Neural progenitor cell (in vitro differentiated cells): ENCODE data around the gene LPAR2. TPM values are rescaled to one million over a fixed set of nuclear protein-coding genes. Genes with fewer than 3 reads are reported as not detected.

Source experiments
- DNase-seq: peaks from one replicate; pipeline ENCODE4 v3.0.0-alpha.2; 2016; ENCODE audit warnings: low spot score
- H2AFZ ChIP-seq: fragments of 200-600 bp; sonication (generic); replicated peaks from 2 replicates; pipeline ENCODE4 v1.6.1; 2016; ENCODE audit warnings: antibody characterized with exemption
- H3F3A ChIP-seq: fragments of 200-600 bp; sonication (generic); 2 replicates; pipeline ENCODE4 v1.6.1; 2016; ENCODE audit warnings: antibody characterized with exemption, low read depth
- H3K27ac ChIP-seq: fragments of 200-600 bp; sonication (generic); 2 replicates; pipeline ENCODE4 v1.5.1; 2016; ENCODE audit warnings: mild to moderate bottlenecking
- H3K27me3 ChIP-seq: fragments of 200-600 bp; sonication (generic); 2 replicates; pipeline ENCODE4 v1.6.1; 2016; ENCODE audit warnings: mild to moderate bottlenecking, moderate library complexity
- H3K36me3 ChIP-seq: fragments of 200-600 bp; sonication (generic); 2 replicates; pipeline ENCODE4 v1.5.1; 2016
- H3K4me1 ChIP-seq: fragments of 200-600 bp; sonication (generic); 2 replicates; pipeline ENCODE4 v1.6.1; 2016; ENCODE audit warnings: mixed run types
- H3K4me2 ChIP-seq: fragments of 200-600 bp; sonication (generic); 2 replicates; pipeline ENCODE4 v1.6.1; 2016
- H3K4me3 ChIP-seq: fragments of 200-600 bp; sonication (generic); 2 replicates; pipeline ENCODE4 v1.5.1; 2016
- H3K79me2 ChIP-seq: fragments of 200-600 bp; sonication (generic); 2 replicates; pipeline ENCODE4 v1.6.1; 2016; ENCODE audit warnings: low read depth
- H3K9ac ChIP-seq: fragments of 200-600 bp; sonication (generic); 2 replicates; pipeline ENCODE4 v1.6.1; 2016
- H3K9me3 ChIP-seq: fragments of 200-600 bp; sonication (generic); 2 replicates; pipeline ENCODE4 v1.5.1; 2016; ENCODE audit warnings: low read depth
- H4K20me1 ChIP-seq: fragments of 200-600 bp; sonication (generic); 2 replicates; pipeline ENCODE4 v1.6.1; 2016; ENCODE audit warnings: low read depth
- H3K27ac Mint-ChIP-seq: 3 replicates; pipeline ENCODE4 v1.8.0; 2021; ENCODE audit warnings: mixed read lengths
- H3K27me3 Mint-ChIP-seq: 2 replicates; pipeline ENCODE4 v1.8.0; 2022; ENCODE audit warnings: low read depth, mild to moderate bottlenecking, inconsistent platforms, moderate library complexity, mixed read lengths; ENCODE audit not compliant: insufficient read depth
- H3K36me3 Mint-ChIP-seq: 3 replicates; pipeline ENCODE4 v1.8.0; 2021; ENCODE audit warnings: mixed read lengths
- H3K4me1 Mint-ChIP-seq: 3 replicates; pipeline ENCODE4 v1.8.0; 2021; ENCODE audit warnings: mixed read lengths
- H3K4me3 Mint-ChIP-seq: 3 replicates; pipeline ENCODE4 v1.8.0; 2021; ENCODE audit warnings: mild to moderate bottlenecking, moderate library complexity, mixed read lengths
- H3K9me3 Mint-ChIP-seq: 3 replicates; pipeline ENCODE4 v1.8.0; 2020; ENCODE audit warnings: mixed read lengths
- EZH2 ChIP-seq: fragments of 200-600 bp; sonication (generic); IDR thresholded peaks from 2 replicates; pipeline ENCODE4 v1.6.1; 2017; ENCODE audit warnings: antibody characterized with exemption, mild to moderate bottlenecking, moderate library complexity
- EZH2phosphoT487 ChIP-seq: fragments of 200-600 bp; sonication (generic); IDR thresholded peaks from 2 replicates; pipeline ENCODE4 v1.6.1; 2017; ENCODE audit warnings: antibody characterized with exemption
- total RNA-seq: library from RNA; depleted of rRNA; stranded (reverse); fragments of >200 nt; gene quantifications from 2 replicates; pipeline ENCODE4 v1.2.3, GENCODE V29; 2015; ENCODE audit warnings: low replicate concordance
- TF ChIP-seq, protein P1 (sequence below): fragments of 200-600 bp; sonication (generic); IDR thresholded peaks from 2 replicates; pipeline ENCODE4 v1.5.1; 2017; ENCODE audit warnings: antibody characterized with exemption, mild to moderate bottlenecking

LPAR2 gene
- total RNA-seq, 1 donor from 2014 or later, result 21.2 TPM

DNA sequence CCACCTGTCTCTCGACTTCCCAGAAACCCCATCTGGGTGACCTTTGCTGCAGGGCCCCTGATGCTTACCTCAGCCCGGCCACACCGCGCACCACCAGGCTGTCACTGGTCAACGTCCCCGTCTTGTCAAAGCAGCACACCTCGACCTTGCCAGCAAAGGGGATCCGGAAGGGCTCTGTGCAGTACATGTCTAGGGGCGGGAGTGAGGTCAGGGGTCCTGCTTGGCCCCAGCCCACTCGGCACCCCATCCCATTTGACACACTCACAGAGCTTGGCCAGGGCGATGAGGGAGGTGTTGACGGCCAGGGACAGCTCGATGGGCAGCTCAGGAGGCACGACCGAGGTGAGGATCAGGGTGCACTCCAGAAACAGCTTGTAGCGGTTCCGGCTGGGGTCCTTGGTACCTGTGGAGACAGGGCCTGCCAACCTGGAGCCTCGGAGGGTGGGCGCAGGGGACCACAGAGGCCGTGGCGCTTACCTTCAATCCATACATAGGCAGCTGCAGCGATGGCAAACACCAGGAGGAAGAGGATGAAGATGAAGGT lies 27.1 kb upstream of the LPAR2 start:
- Histone ChIP-seq H3K27ac (no peak overlapping the region), H3K79me2 (peaks cover 8% of the 10 kb centered on the region), H3K36me3 (no peaks in the 10 kb centered on the region), H2AFZ (no peak overlapping the region), H3K9me3 (no peaks in the 10 kb centered on the region), H3F3A (no peaks in the 10 kb centered on the region), H4K20me1 (peaks cover 2% of the 10 kb centered on the region), H3K4me1 (no peaks in the 10 kb centered on the region), H3K4me3 (no peak overlapping the region), H3K27me3 (no peaks in the 10 kb centered on the region), H3K4me2 (no peak overlapping the region), H3K9ac (no peak overlapping the region)
- no peak overlapping the region for H3K4me3 Mint-ChIP-seq
- H3K27me3 Mint-ChIP-seq, result peaks cover 4% of the 10 kb centered on the region
- H3K27ac Mint-ChIP-seq, result no peak overlapping the region
- no peak for DNase-seq
- TF ChIP-seq EZH2phosphoT487, result no peak
- H3K36me3 Mint-ChIP-seq, result peaks cover 28% of the 10 kb centered on the region
- H3K4me1 Mint-ChIP-seq, result no peaks in the 10 kb centered on the region
- no peaks in the 10 kb centered on the region for H3K9me3 Mint-ChIP-seq

DNA sequence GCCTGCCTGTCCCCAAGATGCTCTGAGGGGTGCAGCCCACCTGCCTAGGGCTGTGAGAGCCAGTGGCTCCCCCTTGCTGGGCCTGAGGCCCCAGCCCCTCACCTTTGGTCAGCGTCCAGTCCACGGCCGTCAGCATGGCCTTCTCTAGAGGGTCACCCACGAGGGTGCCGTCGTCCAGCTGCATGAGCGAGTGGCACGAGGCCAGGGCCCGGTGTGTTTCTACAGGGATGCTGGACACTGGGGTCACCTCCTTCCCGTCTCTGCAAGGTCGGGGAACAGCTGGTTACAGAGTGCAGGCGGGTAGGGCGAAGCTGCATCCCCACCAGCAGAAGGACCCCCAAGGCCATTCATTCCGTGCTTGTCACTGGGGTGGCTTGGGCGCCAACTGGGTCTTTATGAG lies 26.4 kb upstream of the LPAR2 start:
- H3F3A ChIP-seq, result no peaks in the 10 kb centered on the region
- TF ChIP-seq, protein P1, sequence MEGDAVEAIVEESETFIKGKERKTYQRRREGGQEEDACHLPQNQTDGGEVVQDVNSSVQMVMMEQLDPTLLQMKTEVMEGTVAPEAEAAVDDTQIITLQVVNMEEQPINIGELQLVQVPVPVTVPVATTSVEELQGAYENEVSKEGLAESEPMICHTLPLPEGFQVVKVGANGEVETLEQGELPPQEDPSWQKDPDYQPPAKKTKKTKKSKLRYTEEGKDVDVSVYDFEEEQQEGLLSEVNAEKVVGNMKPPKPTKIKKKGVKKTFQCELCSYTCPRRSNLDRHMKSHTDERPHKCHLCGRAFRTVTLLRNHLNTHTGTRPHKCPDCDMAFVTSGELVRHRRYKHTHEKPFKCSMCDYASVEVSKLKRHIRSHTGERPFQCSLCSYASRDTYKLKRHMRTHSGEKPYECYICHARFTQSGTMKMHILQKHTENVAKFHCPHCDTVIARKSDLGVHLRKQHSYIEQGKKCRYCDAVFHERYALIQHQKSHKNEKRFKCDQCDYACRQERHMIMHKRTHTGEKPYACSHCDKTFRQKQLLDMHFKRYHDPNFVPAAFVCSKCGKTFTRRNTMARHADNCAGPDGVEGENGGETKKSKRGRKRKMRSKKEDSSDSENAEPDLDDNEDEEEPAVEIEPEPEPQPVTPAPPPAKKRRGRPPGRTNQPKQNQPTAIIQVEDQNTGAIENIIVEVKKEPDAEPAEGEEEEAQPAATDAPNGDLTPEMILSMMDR, result no peak
- no peak overlapping the region for H3K27ac ChIP-seq
- H3K79me2 ChIP-seq, result peaks cover 1% of the 10 kb centered on the region
- H3K4me1 Mint-ChIP-seq, result no peaks in the 10 kb centered on the region
- H3K4me2 ChIP-seq, result no peak overlapping the region
- no peak overlapping the region for H3K27ac Mint-ChIP-seq
- H3K9me3 Mint-ChIP-seq, result no peaks in the 10 kb centered on the region
- H3K4me3 ChIP-seq, result no peak overlapping the region
- H3K36me3 Mint-ChIP-seq, result peaks cover 27% of the 10 kb centered on the region
- no peak overlapping the region for H3K9ac ChIP-seq
- H3K36me3 ChIP-seq, result no peaks in the 10 kb centered on the region
- no peaks in the 10 kb centered on the region for H3K4me1 ChIP-seq
- no peak for DNase-seq
- no peak overlapping the region for H2AFZ ChIP-seq
- no peaks in the 10 kb centered on the region for H4K20me1 ChIP-seq
- H3K27me3 Mint-ChIP-seq, result peaks cover 4% of the 10 kb centered on the region
- H3K4me3 Mint-ChIP-seq, result no peak overlapping the region
- no peaks in the 10 kb centered on the region for H3K9me3 ChIP-seq
- no peaks in the 10 kb centered on the region for H3K27me3 ChIP-seq

DNA sequence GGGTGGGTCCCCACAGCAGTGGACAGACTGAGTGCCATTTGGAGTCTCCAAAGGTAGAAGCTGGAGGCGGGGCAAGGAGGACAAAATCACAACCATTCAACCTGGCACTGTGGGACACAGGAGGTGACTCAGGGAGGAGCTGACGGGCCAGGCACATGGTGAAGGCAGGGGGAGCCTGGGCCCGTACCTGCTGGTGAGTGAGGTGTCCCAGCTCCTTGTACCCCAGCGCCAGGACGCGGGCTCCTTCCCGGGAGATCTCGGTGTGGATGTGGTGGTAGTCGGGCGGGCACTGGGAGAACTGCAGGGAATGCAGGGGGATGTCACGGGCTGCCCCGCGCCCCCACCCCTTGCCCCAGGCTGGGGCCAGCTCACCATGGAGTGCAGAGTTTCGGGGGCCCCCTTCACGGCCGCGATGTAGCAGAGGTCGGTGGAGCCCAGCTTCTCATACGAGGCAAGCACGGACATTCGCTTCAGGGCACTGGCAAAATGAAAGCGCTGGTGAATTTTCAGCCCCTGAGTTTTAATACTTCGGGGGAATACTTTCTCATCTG lies 25.7 kb upstream of the LPAR2 start:
- Histone ChIP-seq H3K36me3 (no peaks in the 10 kb centered on the region), H3K79me2 (no peaks in the 10 kb centered on the region), H3K4me2 (no peak overlapping the region), H3K9ac (no peak overlapping the region), H3K27me3 (no peaks in the 10 kb centered on the region), H3K4me1 (no peaks in the 10 kb centered on the region), H3K4me3 (no peak overlapping the region), H3F3A (no peaks in the 10 kb centered on the region), H3K9me3 (no peaks in the 10 kb centered on the region), H3K27ac (no peak overlapping the region), H4K20me1 (no peaks in the 10 kb centered on the region), H2AFZ (no peak overlapping the region)
- H3K27ac Mint-ChIP-seq, result no peak overlapping the region
- DNase-seq, result no peak
- peaks cover 4% of the 10 kb centered on the region for H3K27me3 Mint-ChIP-seq
- H3K36me3 Mint-ChIP-seq, result peaks cover 30% of the 10 kb centered on the region
- no peak overlapping the region for H3K4me3 Mint-ChIP-seq
- H3K9me3 Mint-ChIP-seq, result no peaks in the 10 kb centered on the region
- H3K4me1 Mint-ChIP-seq, result no peaks in the 10 kb centered on the region
- TF ChIP-seq EZH2phosphoT487 (no peak), EZH2 (no peak)
- TF ChIP-seq, protein P1, result no peak

DNA sequence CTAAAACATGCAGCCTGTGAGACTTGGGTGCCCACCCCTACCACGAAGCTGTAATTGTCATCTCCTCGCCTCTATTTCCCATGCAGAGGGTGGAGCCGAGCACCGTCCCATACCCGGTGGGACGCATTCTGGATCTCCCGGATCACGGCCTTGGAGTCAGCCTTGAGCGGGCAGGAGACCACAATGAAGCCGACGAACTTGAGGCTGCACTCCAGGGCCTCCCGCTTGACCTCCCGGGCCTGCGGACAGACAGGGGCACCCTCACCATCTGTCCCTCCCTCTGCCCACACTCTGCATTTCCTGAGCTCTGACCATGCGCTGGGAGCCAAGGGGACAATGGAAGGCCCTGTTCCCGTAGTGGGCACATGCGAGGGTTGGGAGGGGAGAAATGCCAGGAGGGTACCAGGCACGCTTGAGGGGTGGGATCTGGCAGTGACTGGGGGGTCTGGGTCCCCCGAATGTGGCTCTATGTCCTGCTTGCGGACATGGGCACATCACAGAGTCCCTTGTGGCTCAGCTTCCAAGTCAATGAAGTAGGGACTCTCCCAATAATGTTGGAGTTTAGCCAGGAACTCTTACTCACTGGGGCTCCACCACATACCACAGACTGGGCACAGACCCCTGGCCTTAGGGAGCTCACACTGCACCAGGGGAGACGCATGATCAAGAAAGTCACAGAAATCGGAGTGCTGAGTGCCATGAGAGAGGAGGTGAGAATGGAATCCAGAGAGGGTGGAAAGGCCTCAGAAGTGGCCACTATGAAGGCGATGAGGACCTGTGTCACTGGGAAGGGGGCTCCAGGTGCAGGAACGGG lies 24.7 kb upstream of the LPAR2 start:
- no peak overlapping the region for H3K4me3 Mint-ChIP-seq
- H3K9ac ChIP-seq, result no peak overlapping the region
- no peaks in the 10 kb centered on the region for H3K9me3 ChIP-seq
- H3K9me3 Mint-ChIP-seq, result no peaks in the 10 kb centered on the region
- peaks cover 4% of the 10 kb centered on the region for H3K27me3 Mint-ChIP-seq
- H3K4me1 ChIP-seq, result no peaks in the 10 kb centered on the region
- no peak overlapping the region for H3K27ac ChIP-seq
- no peak for DNase-seq
- H3K36me3 ChIP-seq, result no peaks in the 10 kb centered on the region
- peaks cover 26% of the 10 kb centered on the region for H3K36me3 Mint-ChIP-seq
- H3K4me3 ChIP-seq, result no peak overlapping the region
- TF ChIP-seq EZH2phosphoT487, result no peak
- TF ChIP-seq, protein P1, result no peak
- no peak for TF ChIP-seq EZH2
- no peaks in the 10 kb centered on the region for H4K20me1 ChIP-seq
- H3K4me2 ChIP-seq, result no peak overlapping the region
- no peaks in the 10 kb centered on the region for H3K79me2 ChIP-seq
- H3F3A ChIP-seq, result no peaks in the 10 kb centered on the region
- no peaks in the 10 kb centered on the region for H3K27me3 ChIP-seq
- no peaks in the 10 kb centered on the region for H3K4me1 Mint-ChIP-seq
- no peak overlapping the region for H3K27ac Mint-ChIP-seq
- H2AFZ ChIP-seq, result no peak overlapping the region
